Measurements from ENCODE around the gene TERT.

The TERT gene

DNA sequence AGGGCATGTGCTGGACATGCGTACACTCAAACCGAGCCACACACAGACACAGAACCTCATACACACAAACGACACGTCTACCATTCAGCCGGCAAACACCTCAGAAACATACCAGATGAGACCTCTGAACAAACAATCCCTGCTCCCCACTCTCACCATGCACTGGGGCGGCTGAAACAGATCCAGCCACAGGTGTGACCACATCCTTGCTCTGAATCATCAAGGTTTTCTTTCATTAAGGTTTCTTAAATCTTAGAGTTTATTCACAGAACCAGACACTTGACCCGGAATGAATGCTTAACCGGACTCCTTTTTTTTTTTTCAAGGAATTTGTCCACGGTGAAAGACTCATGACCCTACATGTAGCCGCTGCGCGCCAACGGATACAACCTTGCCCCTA, 26.2 kb downstream of the TERT start:
- Histone ChIP-seq H3K36me3 (ENCODE audit: control insufficient read depth in 2 of 2, insufficient read depth in 1 of 2, low read length in 2 of 2) (no peaks in the 10 kb centered on the region), H3K9me3 (ENCODE audit: control insufficient read depth, insufficient read depth, low read depth, low read length) (no peaks in the 10 kb centered on the region), H3K4me3 (ENCODE audit: low read depth, low read length) (no peak overlapping the region), H3K4me1 (ENCODE audit: control insufficient read depth, insufficient read depth, low read length) (no peaks in the 10 kb centered on the region), H3K27ac (ENCODE audit: extremely low read depth, low read depth, low read length) (no peak overlapping the region)
- ChIA-PET POLR2A (no interaction called here), CTCF (no interaction called here)
- no peak for TF ChIP-seq ZNF202 (tag by site-specific recombination; IDR thresholded peaks at IDR 0.05; ENCODE audit: borderline replicate concordance)
- TF ChIP-seq ZNF645 (tag by site-specific recombination; IDR thresholded peaks at IDR 0.05): no peak
- no peak for TF ChIP-seq ZNF266 (tag by site-specific recombination; IDR thresholded peaks at IDR 0.05; ENCODE audit: low read depth)
- no peak for TF ChIP-seq ZNF37A (tag by site-specific recombination; IDR thresholded peaks at IDR 0.05)
- no peak for TF ChIP-seq ZNF580 (tag by site-specific recombination; IDR thresholded peaks at IDR 0.05)
- no peak for TF ChIP-seq ZNF571 (tag by site-specific recombination; IDR thresholded peaks at IDR 0.05)
- TF ChIP-seq ZNF221 (tag by site-specific recombination; IDR thresholded peaks at IDR 0.05; ENCODE audit: borderline replicate concordance): no peak
- no peak for TF ChIP-seq HOXA7 (CRISPR knock-in tag; IDR thresholded peaks at IDR 0.05; ENCODE audit: borderline replicate concordance)
- no peak for TF ChIP-seq ZNF558 (tag by site-specific recombination; IDR thresholded peaks at IDR 0.05)
- no peak for TF ChIP-seq HOXC10 (CRISPR knock-in tag; IDR thresholded peaks at IDR 0.05)
- TF ChIP-seq TCF7L2 (IDR thresholded peaks at IDR 0.05; ENCODE audit: borderline replicate concordance, low read depth, low read length): no peak
- TF ChIP-seq PRDM4 (tag by site-specific recombination; IDR thresholded peaks at IDR 0.05): no peak
- no peak for TF ChIP-seq SP7 (tag by site-specific recombination; IDR thresholded peaks at IDR 0.05)
- TF ChIP-seq, protein P1, sequence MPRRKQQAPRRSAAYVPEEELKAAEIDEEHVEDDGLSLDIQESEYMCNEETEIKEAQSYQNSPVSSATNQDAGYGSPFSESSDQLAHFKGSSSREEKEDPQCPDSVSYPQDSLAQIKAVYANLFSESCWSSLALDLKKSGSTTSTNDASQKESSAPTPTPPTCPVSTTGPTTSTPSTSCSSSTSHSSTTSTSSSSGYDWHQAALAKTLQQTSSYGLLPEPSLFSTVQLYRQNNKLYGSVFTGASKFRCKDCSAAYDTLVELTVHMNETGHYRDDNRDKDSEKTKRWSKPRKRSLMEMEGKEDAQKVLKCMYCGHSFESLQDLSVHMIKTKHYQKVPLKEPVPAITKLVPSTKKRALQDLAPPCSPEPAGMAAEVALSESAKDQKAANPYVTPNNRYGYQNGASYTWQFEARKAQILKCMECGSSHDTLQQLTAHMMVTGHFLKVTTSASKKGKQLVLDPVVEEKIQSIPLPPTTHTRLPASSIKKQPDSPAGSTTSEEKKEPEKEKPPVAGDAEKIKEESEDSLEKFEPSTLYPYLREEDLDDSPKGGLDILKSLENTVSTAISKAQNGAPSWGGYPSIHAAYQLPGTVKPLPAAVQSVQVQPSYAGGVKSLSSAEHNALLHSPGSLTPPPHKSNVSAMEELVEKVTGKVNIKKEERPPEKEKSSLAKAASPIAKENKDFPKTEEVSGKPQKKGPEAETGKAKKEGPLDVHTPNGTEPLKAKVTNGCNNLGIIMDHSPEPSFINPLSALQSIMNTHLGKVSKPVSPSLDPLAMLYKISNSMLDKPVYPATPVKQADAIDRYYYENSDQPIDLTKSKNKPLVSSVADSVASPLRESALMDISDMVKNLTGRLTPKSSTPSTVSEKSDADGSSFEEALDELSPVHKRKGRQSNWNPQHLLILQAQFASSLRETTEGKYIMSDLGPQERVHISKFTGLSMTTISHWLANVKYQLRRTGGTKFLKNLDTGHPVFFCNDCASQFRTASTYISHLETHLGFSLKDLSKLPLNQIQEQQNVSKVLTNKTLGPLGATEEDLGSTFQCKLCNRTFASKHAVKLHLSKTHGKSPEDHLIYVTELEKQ (tag by site-specific recombination; IDR thresholded peaks at IDR 0.05; ENCODE audit: borderline replicate concordance): no peak
- no peak for TF ChIP-seq KLF16 (tag by site-specific recombination; IDR thresholded peaks at IDR 0.05)
- TF ChIP-seq ZNF48 (tag by site-specific recombination; IDR thresholded peaks at IDR 0.05): no peak
- no peak for TF ChIP-seq IKZF3 (tag by site-specific recombination; IDR thresholded peaks at IDR 0.05)
- TF ChIP-seq ZNF654 (tag by site-specific recombination; IDR thresholded peaks at IDR 0.05; ENCODE audit: low read depth): no peak

GRCh38 chr5:1268056-1268455, 26.8 kb downstream of the TERT start:
- POLR2A ChIA-PET: no interaction called here
- no peaks in the 10 kb centered on the region for H3K9me3 ChIP-seq (ENCODE audit: control insufficient read depth, insufficient read depth, low read depth, low read length)
- CTCF ChIA-PET: no interaction called here
- H3K4me3 ChIP-seq (ENCODE audit: low read depth, low read length): no peak overlapping the region
- H3K27ac ChIP-seq (ENCODE audit: extremely low read depth, low read depth, low read length): no peak overlapping the region
- H3K4me1 ChIP-seq (ENCODE audit: control insufficient read depth, insufficient read depth, low read length): no peaks in the 10 kb centered on the region
- no peaks in the 10 kb centered on the region for H3K36me3 ChIP-seq (ENCODE audit: control insufficient read depth in 2 of 2, insufficient read depth in 1 of 2, low read length in 2 of 2)
- no peak for TF ChIP-seq KLF10 (tag by site-specific recombination; IDR thresholded peaks at IDR 0.05)
- no peak for TF ChIP-seq ZBTB17 (tag by site-specific recombination; IDR thresholded peaks at IDR 0.05)
- TF ChIP-seq PRDM1 (tag by site-specific recombination; IDR thresholded peaks at IDR 0.05): no peak
- TF ChIP-seq ZNF398 (tag by site-specific recombination; IDR thresholded peaks at IDR 0.05): no peak
- TF ChIP-seq ZNF585B (tag by site-specific recombination; IDR thresholded peaks at IDR 0.05): no peak
- no peak for TF ChIP-seq ZNF610 (tag by site-specific recombination; IDR thresholded peaks at IDR 0.05; ENCODE audit: borderline replicate concordance)
- TF ChIP-seq, protein P2, sequence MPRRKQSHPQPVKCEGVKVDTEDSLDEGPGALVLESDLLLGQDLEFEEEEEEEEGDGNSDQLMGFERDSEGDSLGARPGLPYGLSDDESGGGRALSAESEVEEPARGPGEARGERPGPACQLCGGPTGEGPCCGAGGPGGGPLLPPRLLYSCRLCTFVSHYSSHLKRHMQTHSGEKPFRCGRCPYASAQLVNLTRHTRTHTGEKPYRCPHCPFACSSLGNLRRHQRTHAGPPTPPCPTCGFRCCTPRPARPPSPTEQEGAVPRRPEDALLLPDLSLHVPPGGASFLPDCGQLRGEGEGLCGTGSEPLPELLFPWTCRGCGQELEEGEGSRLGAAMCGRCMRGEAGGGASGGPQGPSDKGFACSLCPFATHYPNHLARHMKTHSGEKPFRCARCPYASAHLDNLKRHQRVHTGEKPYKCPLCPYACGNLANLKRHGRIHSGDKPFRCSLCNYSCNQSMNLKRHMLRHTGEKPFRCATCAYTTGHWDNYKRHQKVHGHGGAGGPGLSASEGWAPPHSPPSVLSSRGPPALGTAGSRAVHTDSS (tag by site-specific recombination; IDR thresholded peaks at IDR 0.05): no peak
